ENCODE results near the gene GTF2A1. TPM values are rescaled to one million over a fixed set of nuclear protein-coding genes. Genes with fewer than 3 reads are reported as not detected.

Gene GTF2A1
- polyA plus RNA-seq, 1 of the 3 experiments (the other 2 are of a cell fraction), result 7.6 TPM

- Histone ChIP-seq H3K79me2 (ENCODE audit: insufficient read depth) (no peaks in the 10 kb centered on the region), H3K27ac (ENCODE audit: low read depth in 2 of 2, low read length in 1 of 2) (no peak overlapping the region), H3K36me3 (replicated peaks in 1 of 2; ENCODE audit: control insufficient read depth in 1 of 2, insufficient read depth in 2 of 2, low read length in 1 of 2) (no peaks in the 10 kb centered on the region), H3K4me3 (ENCODE audit: low read depth in 2 of 2, low read length in 1 of 2) (no peak overlapping the region), H3K9ac (no peak overlapping the region), H3K4me2 (no peak overlapping the region), H3K4me1 (ENCODE audit: control insufficient read depth in 1 of 2, insufficient read depth in 2 of 2, low read depth in 1 of 2, low read length in 1 of 2) (no peaks in the 10 kb centered on the region), H4K20me1 (ENCODE audit: insufficient read depth) (no peaks in the 10 kb centered on the region), H3K9me2 (no peaks in the 10 kb centered on the region), H2AFZ (ENCODE audit: low read depth) (no peak overlapping the region), H3K9me3 (no peaks in the 10 kb centered on the region), H3K27me3 (ENCODE audit: insufficient read depth) (no peaks in the 10 kb centered on the region), H3F3A (replicated peaks; ENCODE audit: insufficient read depth) (no peaks in the 10 kb centered on the region)
- WGBS (ENCODE audit: low lambda C conversion rate), result 73% methylated on average over 3 of the region's 3 CpGs
- TF ChIP-seq GABPA (IDR thresholded peaks at IDR 0.05; ENCODE audit: low read depth) (no peak), TAF1 (IDR thresholded peaks at IDR 0.05; ENCODE audit: borderline replicate concordance, low read depth, low read length) (no peak), JUND (IDR thresholded peaks at IDR 0.05) (no peak), RCOR1 (IDR thresholded peaks at IDR 0.05; ENCODE audit: low read length) (no peak)
- DNase-seq, result no peak
- POLR2A ChIA-PET, result no interaction called here
- CTCF ChIA-PET, result interaction anchor here (0.6 to 3.6 kb wide), 6 partner anchors 18 to 308 kb away, joined by 3 to 29 read pairs (median 4); no protein-coding TSS in a partner anchor
Observed at GRCh38 chr14:81162941-81163340, 57.8 kb downstream of the GTF2A1 start.

GRCh38 chr14:81161749-81162148 lies 59.0 kb downstream of the GTF2A1 start:
- Histone ChIP-seq H2AFZ (ENCODE audit: low read depth) (no peak overlapping the region), H3K9me3 (no peaks in the 10 kb centered on the region), H3K79me2 (ENCODE audit: insufficient read depth) (no peaks in the 10 kb centered on the region), H3K27me3 (ENCODE audit: insufficient read depth) (no peaks in the 10 kb centered on the region), H3K4me2 (no peak overlapping the region), H3K36me3 (replicated peaks in 1 of 2; ENCODE audit: control insufficient read depth in 1 of 2, insufficient read depth in 2 of 2, low read length in 1 of 2) (no peaks in the 10 kb centered on the region), H4K20me1 (ENCODE audit: insufficient read depth) (no peaks in the 10 kb centered on the region), H3K4me1 (ENCODE audit: control insufficient read depth in 1 of 2, insufficient read depth in 2 of 2, low read depth in 1 of 2, low read length in 1 of 2) (no peaks in the 10 kb centered on the region), H3K4me3 (ENCODE audit: low read depth in 2 of 2, low read length in 1 of 2) (no peak overlapping the region), H3K9me2 (no peaks in the 10 kb centered on the region), H3K9ac (no peak overlapping the region), H3K27ac (ENCODE audit: low read depth in 2 of 2, low read length in 1 of 2) (no peak overlapping the region), H3F3A (replicated peaks; ENCODE audit: insufficient read depth) (no peaks in the 10 kb centered on the region)
- no peak for DNase-seq
- 9% methylated on average over 1 of the region's 1 CpG for WGBS (ENCODE audit: low lambda C conversion rate)
- CTCF ChIA-PET, result interaction anchor here (0.9 to 2.5 kb wide), 5 partner anchors 9 to 165 kb away, joined by 3 to 16 read pairs (median 4); no protein-coding TSS in a partner anchor
- TF ChIP-seq CHD2 (IDR thresholded peaks at IDR 0.05; ENCODE audit: low read length, partially characterized antibody) (no peak), MEF2A (IDR thresholded peaks at IDR 0.05; ENCODE audit: borderline replicate concordance, low read depth) (no peak)
- POLR2A ChIA-PET, result no interaction called here

- ChIA-PET CTCF (interaction anchor here (0.6 to 2.5 kb wide), 5 partner anchors 9 to 165 kb away, joined by 3 to 16 read pairs (median 3); no protein-coding TSS in a partner anchor), POLR2A (no interaction called here)
- Histone ChIP-seq H3K9me2 (no peaks in the 10 kb centered on the region), H3K4me1 (ENCODE audit: control insufficient read depth in 1 of 2, insufficient read depth in 2 of 2, low read depth in 1 of 2, low read length in 1 of 2) (no peaks in the 10 kb centered on the region), H3K36me3 (replicated peaks in 1 of 2; ENCODE audit: control insufficient read depth in 1 of 2, insufficient read depth in 2 of 2, low read length in 1 of 2) (no peaks in the 10 kb centered on the region), H3K27me3 (ENCODE audit: insufficient read depth) (no peaks in the 10 kb centered on the region), H3K4me3 (ENCODE audit: low read depth in 2 of 2, low read length in 1 of 2) (no peak overlapping the region), H3K9me3 (no peaks in the 10 kb centered on the region), H3F3A (replicated peaks; ENCODE audit: insufficient read depth) (no peaks in the 10 kb centered on the region), H4K20me1 (ENCODE audit: insufficient read depth) (no peaks in the 10 kb centered on the region), H2AFZ (ENCODE audit: low read depth) (no peak overlapping the region), H3K79me2 (ENCODE audit: insufficient read depth) (no peaks in the 10 kb centered on the region), H3K27ac (ENCODE audit: low read depth in 2 of 2, low read length in 1 of 2) (no peak overlapping the region), H3K4me2 (no peak overlapping the region), H3K9ac (no peak overlapping the region)
- TF ChIP-seq CTCF (IDR thresholded peaks at IDR 0.05) (no peak), CHD2 (IDR thresholded peaks at IDR 0.05; ENCODE audit: low read length, partially characterized antibody) (no peak), NRF1 (IDR thresholded peaks at IDR 0.05; ENCODE audit: low read depth, low read length) (no peak), ELF1 (IDR thresholded peaks at IDR 0.05) (no peak), JUND (IDR thresholded peaks at IDR 0.05) (no peak), TEAD4 (IDR thresholded peaks at IDR 0.05; ENCODE audit: borderline replicate concordance, insufficient read depth) (no peak), YY1 (IDR thresholded peaks at IDR 0.05; ENCODE audit: low read depth) (no peak), FOXJ3 (CRISPR knock-in tag; IDR thresholded peaks at IDR 0.05) (no peak), MAX (IDR thresholded peaks at IDR 0.05; ENCODE audit: low read depth) (no peak)
- no peak for DNase-seq
- 65% methylated on average over 7 of the region's 7 CpGs for WGBS (ENCODE audit: low lambda C conversion rate)
Observed at GRCh38 chr14:81161088-81161487, 59.7 kb downstream of the GTF2A1 start.

Data from SK-N-SH (cell line).